Glutamatergic neuron (in vitro differentiated cells): ENCODE data around the gene DFFA. TPM values are rescaled to one million over a fixed set of nuclear protein-coding genes. Genes with fewer than 3 reads are reported as not detected.

Experiments
- DNase-seq: peaks from one replicate; pipeline ENCODE4 v3.0.0; 2022
- H3K27ac Mint-ChIP-seq: one replicate; pipeline ENCODE4 v1.8.0; 2020; ENCODE audit warnings: mild to moderate bottlenecking, mixed read lengths, inconsistent platforms; ENCODE audit not compliant: unreplicated experiment
- H3K27me3 Mint-ChIP-seq: one replicate; pipeline ENCODE4 v1.8.0; 2020; ENCODE audit warnings: mild to moderate bottlenecking, moderate library complexity, mixed read lengths, inconsistent platforms; ENCODE audit not compliant: unreplicated experiment
- H3K36me3 Mint-ChIP-seq: one replicate; pipeline ENCODE4 v1.8.0; 2020; ENCODE audit warnings: mild to moderate bottlenecking, mixed read lengths, inconsistent platforms; ENCODE audit not compliant: unreplicated experiment
- H3K4me1 Mint-ChIP-seq: one replicate; pipeline ENCODE4 v1.8.0; 2020; ENCODE audit warnings: mild to moderate bottlenecking, low read depth, mixed read lengths, inconsistent platforms; ENCODE audit not compliant: unreplicated experiment
- H3K4me3 Mint-ChIP-seq: one replicate; pipeline ENCODE4 v1.8.0; 2020; ENCODE audit warnings: mild to moderate bottlenecking, mixed read lengths, inconsistent platforms; ENCODE audit not compliant: unreplicated experiment
- H3K9me3 Mint-ChIP-seq: one replicate; pipeline ENCODE4 v1.8.0; 2020; ENCODE audit warnings: mild to moderate bottlenecking, moderate library complexity, mixed read lengths, inconsistent platforms; ENCODE audit not compliant: unreplicated experiment
- CTCF ChIP-seq: fragments of 200-600 bp; sonication (generic); IDR thresholded peaks from one replicate; pipeline ENCODE4 v1.5.0; 2021; ENCODE audit not compliant: partially characterized antibody, unreplicated experiment
- total RNA-seq: library from RNA; stranded (reverse); fragmentation: NEBNext Ultra II Directional; extraction: Animal tissue kit (Norgen Biotek cat#: 25700); gene quantifications from one replicate; pipeline ENCODE4 v1.2.1, GENCODE V29; 2021; ENCODE audit not compliant: unreplicated experiment

DFFA gene
- total RNA-seq, 1 donor from 2014 or later: 38.0 TPM

DNA sequence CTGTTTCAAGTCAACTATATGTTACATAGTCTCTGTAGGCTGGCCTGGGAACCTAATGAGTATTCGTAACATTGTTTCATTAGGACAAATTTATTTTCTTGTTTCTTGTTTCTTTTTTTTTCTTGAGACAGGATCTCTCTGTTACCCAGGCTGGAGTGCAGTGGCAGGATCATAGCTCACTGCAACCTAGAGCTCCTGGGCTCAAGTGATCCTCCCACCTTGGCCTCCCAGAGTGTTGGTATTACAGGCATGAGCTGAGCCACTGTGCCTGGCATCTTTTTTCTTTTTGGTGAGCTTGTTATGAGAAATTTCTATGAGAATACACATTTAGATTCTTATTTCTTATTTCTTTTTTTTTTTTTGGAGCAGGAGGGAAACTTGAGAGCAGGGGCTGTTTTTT lies 35.3 kb downstream of the DFFA start:
- H3K36me3 Mint-ChIP-seq: no peaks in the 10 kb centered on the region
- H3K4me3 Mint-ChIP-seq: no peak overlapping the region
- no peak for DNase-seq

GRCh38 chr1:10434590-10434989 lies 37.7 kb downstream of the DFFA start:
- no peaks in the 10 kb centered on the region for H3K36me3 Mint-ChIP-seq
- no peak for DNase-seq
- peaks cover 12% of the 10 kb centered on the region for H3K4me1 Mint-ChIP-seq
- peaks cover 3% of the 10 kb centered on the region for H3K9me3 Mint-ChIP-seq
- peaks cover 7% of the 10 kb centered on the region for H3K27me3 Mint-ChIP-seq
- H3K4me3 Mint-ChIP-seq: no peak overlapping the region
- no peak for TF ChIP-seq CTCF
- H3K27ac Mint-ChIP-seq: no peak overlapping the region

More for the DNA sequence above, 35.3 kb downstream of the DFFA start:
- no peaks in the 10 kb centered on the region for H3K9me3 Mint-ChIP-seq
- peaks cover 8% of the 10 kb centered on the region for H3K4me1 Mint-ChIP-seq
- H3K27ac Mint-ChIP-seq: no peak overlapping the region
- H3K27me3 Mint-ChIP-seq: no peaks in the 10 kb centered on the region
- TF ChIP-seq CTCF: no peak

GRCh38 chr1:10433790-10434189 lies 38.5 kb downstream of the DFFA start:
- DNase-seq: no peak
- Mint-ChIP-seq H3K4me1 (peaks cover 12% of the 10 kb centered on the region), H3K9me3 (peaks cover 3% of the 10 kb centered on the region), H3K27ac (no peak overlapping the region), H3K36me3 (no peaks in the 10 kb centered on the region), H3K27me3 (peaks cover 7% of the 10 kb centered on the region), H3K4me3 (no peak overlapping the region)
- no peak for TF ChIP-seq CTCF

DNA sequence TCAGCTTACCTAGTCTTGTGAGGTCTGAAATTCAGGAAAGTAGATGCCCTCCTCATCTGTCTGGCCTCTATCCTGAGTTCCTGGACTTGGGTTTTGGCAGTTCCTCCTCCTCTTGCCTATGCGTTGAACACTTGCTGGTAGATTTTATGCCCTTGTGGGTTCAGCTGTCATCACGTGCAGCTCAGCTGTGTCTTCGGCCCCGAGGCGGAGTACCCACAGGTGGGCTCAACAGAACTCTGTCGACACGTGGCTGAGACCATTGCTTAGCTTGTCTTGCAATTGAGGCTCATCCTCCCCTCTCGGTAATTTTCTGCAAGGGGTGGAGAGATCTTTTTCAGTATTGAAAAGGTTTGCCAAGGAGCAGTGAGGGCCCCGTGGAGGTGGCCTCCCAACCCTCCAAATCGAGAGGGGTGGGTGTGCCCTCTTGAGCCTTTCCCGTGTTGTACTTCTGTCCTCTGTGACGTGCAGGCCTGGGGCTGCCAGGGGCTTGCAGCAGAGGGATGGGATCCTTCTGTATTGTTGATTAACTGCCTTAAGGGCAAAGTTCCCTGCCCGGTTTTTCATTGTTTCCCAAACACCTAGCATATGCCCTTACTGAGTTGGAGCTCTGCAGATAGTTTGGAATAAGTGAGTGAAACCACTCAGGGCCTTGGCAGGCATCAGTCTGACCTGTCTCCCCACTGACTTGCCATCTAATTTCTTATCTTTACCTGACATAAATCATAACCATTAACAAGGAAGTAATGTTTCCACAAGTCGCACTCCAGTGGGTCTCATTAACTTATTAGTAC lies 39.2 kb downstream of the DFFA start:
- Mint-ChIP-seq H3K4me1 (peaks cover 12% of the 10 kb centered on the region), H3K4me3 (no peak overlapping the region), H3K9me3 (peaks cover 3% of the 10 kb centered on the region), H3K27me3 (peaks cover 7% of the 10 kb centered on the region), H3K27ac (no peak overlapping the region), H3K36me3 (no peaks in the 10 kb centered on the region)
- no peak for DNase-seq
- no peak for TF ChIP-seq CTCF

- peak overlapping the region; percentile 72 for H3K27ac Mint-ChIP-seq
- H3K27me3 Mint-ChIP-seq: peaks cover 7% of the 10 kb centered on the region
- peaks cover 3% of the 10 kb centered on the region for H3K9me3 Mint-ChIP-seq
- peak overlapping the region; percentile 93 for H3K4me3 Mint-ChIP-seq
- no peak for DNase-seq
- no peaks in the 10 kb centered on the region for H3K36me3 Mint-ChIP-seq
- no peak for TF ChIP-seq CTCF
- H3K4me1 Mint-ChIP-seq: peaks cover 19% of the 10 kb centered on the region
Observed at GRCh38 chr1:10431070-10431730, 41.1 kb downstream of the DFFA start.
